ENCODE results near the gene GUCA1C. TPM values are rescaled to one million over a fixed set of nuclear protein-coding genes. Genes with fewer than 3 reads are reported as not detected.

The GUCA1C gene, protein sequence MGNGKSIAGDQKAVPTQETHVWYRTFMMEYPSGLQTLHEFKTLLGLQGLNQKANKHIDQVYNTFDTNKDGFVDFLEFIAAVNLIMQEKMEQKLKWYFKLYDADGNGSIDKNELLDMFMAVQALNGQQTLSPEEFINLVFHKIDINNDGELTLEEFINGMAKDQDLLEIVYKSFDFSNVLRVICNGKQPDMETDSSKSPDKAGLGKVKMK
- not detected in 2 replicates for total RNA-seq

DNA sequence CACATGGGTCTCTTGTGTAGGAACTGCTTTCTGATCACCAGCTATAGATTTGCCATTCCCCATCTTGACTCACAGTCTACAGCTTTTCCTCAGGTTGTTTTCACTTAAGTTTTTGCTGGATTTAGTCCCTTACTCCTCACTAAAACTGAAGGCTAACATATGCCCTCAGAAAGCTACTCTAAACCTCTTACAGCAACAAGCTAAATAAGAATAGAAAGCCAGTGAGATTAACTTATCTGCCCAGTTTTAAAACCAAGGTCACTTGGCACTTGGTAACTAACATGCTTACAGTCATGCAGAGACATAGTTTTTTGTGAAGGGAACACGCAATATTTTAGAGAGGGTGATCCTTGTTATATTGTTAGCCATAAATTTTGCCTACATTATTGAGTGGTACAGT lies at the start of gene GUCA1C:
TSS of gene GUCA1C (minus strand) at position 180 of the 400 bp plus-strand sequence. CDS start at position 63, 117 bp downstream.

Other genes starting within 250 kb of the GUCA1C start
- not detected in 2 replicates for gene RETNLB, start 196.5 kb downstream of the GUCA1C start, total RNA-seq
- not detected in 2 replicates for gene TRAT1, start 131.1 kb downstream of the GUCA1C start, total RNA-seq
- not detected in 2 replicates for gene MORC1, start 164.3 kb upstream of the GUCA1C start, total RNA-seq
- not detected in 2 replicates for gene C3orf85, start 182.8 kb upstream of the GUCA1C start, total RNA-seq

Data from bladder microvascular endothelial cell (primary cell).